Measurements from ENCODE around the gene ADGRD1. TPM values are rescaled to one million over a fixed set of nuclear protein-coding genes. Genes with fewer than 3 reads are reported as not detected.

The ADGRD1 gene
- total RNA-seq, 2 experiments from 2014 or later, result 0.27 to 0.65 TPM

DNA sequence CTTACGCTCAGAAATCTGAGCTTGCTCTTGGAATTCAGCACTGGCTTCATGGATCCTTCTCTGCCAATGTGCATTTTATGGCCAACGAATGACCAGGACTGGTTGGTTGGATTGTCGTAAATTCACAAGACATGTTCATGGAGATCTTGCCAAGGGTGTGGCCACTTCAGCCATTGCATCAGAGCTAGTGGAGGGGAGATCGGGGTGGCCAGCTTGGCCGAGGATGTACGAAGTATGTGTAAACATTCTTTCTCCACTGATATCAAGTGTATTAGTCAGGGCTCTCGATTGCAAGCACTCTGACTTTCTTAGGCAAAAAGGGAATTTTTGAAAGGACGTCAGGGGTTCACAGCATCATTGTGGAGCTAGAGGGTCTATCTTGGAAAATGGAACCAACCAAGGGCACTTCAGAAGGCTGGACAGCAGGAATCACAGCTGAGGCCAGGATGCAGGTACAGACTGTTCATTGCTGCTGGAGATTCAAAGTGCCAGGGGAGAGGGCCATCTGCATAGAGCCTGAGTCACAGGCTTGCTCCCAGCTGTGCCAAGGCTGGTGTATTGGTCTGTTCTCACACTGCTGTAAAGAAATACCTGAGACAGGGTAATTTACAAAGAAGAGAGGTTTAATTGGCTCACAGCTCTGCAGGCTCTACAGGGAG lies 32.9 kb upstream of the ADGRD1 start:
- intact Hi-C loops (cut with micrococcal nuclease), result no loop called here
- Mint-ChIP-seq H3K9me3 (no peaks in the 10 kb centered on the region), H3K36me3 (ENCODE audit: low read depth) (no peaks in the 10 kb centered on the region), H3K4me1 (ENCODE audit: low read depth) (no peaks in the 10 kb centered on the region), H3K27ac (no peak overlapping the region), H3K27me3 (peaks cover 46% of the 10 kb centered on the region), H3K4me3 (no peak overlapping the region)
- DNase-seq, result no peak
- no peak for ATAC-seq
- POLR2A ChIA-PET, result no interaction called here
- no peak for TF ChIP-seq CTCF (IDR thresholded peaks at IDR 0.05)
- CTCF ChIA-PET, result no interaction called here

DNA sequence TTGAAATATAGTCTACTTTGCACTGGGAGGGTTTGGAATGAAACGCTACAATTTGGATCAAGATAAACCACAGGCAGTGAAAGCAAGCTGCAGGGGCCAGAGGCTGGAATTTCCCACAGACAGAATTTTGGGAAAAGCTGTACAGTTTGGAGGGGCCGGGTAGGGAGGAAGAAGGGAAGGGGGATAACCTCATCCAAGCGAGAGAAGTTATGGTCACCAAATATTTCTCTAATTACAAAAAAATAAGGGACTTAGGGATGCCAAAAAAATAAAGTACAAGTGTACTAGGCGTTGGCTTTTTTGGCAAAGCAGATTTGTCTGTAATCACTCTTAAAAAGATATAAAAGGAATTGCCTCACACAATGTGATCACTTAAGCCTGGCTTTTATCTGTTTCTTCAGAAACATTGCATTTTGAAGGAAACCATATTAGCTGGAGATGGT lies 31.2 kb upstream of the ADGRD1 start:
- H3K4me1 Mint-ChIP-seq (ENCODE audit: low read depth), result no peaks in the 10 kb centered on the region
- DNase-seq (no peak), ATAC-seq (no peak)

DNA sequence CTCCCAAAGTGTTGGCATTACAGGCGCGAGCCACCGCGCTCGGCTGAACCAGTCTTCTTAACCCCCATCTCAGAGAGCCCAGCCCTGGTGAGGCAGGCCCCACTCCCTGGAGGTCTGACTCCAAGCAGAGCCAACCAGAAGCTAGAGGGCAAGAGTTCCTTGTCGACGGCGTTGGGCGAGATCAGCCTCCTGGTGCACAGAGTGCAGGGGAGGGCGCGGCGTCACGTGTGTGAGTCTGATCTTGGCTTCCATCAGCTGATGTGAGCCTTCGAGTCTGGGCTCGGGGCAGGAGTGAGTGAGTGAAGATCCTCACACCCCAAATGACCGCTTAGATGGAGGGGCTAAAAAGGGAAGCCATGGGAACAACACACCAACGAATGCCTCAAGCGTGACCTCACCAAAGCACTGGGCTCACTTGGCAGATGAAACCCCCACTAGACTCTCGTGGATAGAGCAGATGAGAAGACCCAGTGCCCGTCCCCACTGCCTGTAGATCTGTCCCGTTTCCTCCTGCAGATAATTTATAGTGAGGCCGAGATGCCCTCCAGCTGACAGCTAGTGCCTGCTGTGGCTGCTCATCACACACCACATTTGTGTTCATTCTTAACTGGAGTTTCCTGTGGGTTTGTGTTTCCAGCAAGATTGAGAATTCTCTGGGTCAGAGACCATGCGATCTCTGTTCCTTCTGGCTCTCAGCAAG lies 28.6 kb upstream of the ADGRD1 start:
- TF ChIP-seq CTCF (IDR thresholded peaks at IDR 0.05), result no peak
- ChIA-PET POLR2A (no interaction called here), CTCF (no interaction called here)
- no peak overlapping the region for H3K27ac Mint-ChIP-seq
- peaks cover 36% of the 10 kb centered on the region for H3K27me3 Mint-ChIP-seq
- ATAC-seq, result no peak
- no peaks in the 10 kb centered on the region for H3K4me1 Mint-ChIP-seq (ENCODE audit: low read depth)
- intact Hi-C loops (cut with micrococcal nuclease), result no loop called here
- H3K36me3 Mint-ChIP-seq (ENCODE audit: low read depth), result no peaks in the 10 kb centered on the region
- no peak overlapping the region for H3K4me3 Mint-ChIP-seq
- DNase-seq, result no peak
- no peaks in the 10 kb centered on the region for H3K9me3 Mint-ChIP-seq

More for the DNA sequence above, 31.2 kb upstream of the ADGRD1 start:
- TF ChIP-seq CTCF (IDR thresholded peaks at IDR 0.05), result no peak
- intact Hi-C loops (cut with micrococcal nuclease), result no loop called here
- no peak overlapping the region for H3K4me3 Mint-ChIP-seq
- no peaks in the 10 kb centered on the region for H3K36me3 Mint-ChIP-seq (ENCODE audit: low read depth)
- peaks cover 41% of the 10 kb centered on the region for H3K27me3 Mint-ChIP-seq
- H3K9me3 Mint-ChIP-seq, result no peaks in the 10 kb centered on the region
- ChIA-PET POLR2A (no interaction called here), CTCF (no interaction called here)
- H3K27ac Mint-ChIP-seq, result no peak overlapping the region

DNA sequence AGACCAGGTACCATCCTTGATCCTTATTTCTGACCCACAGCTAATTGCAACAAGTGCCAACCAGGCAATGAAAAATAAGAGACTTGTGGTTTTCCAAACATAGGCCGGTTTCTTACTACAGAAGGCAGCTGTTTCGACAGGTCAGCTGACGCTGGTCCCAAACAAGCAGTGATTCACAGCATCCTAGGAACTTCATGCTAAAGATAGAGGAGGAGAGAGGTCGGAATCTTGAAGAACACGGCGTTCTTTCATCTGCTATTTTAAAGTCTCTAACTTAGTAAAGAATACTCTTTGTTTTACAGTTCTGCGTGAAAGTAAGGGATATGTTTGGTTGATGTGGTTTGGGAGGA lies 28.1 kb upstream of the ADGRD1 start:
- ChIA-PET POLR2A (no interaction called here), CTCF (no interaction called here)
- Mint-ChIP-seq H3K4me3 (no peak overlapping the region), H3K27ac (no peak overlapping the region), H3K4me1 (ENCODE audit: low read depth) (no peaks in the 10 kb centered on the region), H3K9me3 (no peaks in the 10 kb centered on the region), H3K27me3 (peaks cover 35% of the 10 kb centered on the region), H3K36me3 (ENCODE audit: low read depth) (no peaks in the 10 kb centered on the region)
- intact Hi-C loops (cut with micrococcal nuclease), result no loop called here
- no peak for DNase-seq
- ATAC-seq, result no peak
- no peak for TF ChIP-seq CTCF (IDR thresholded peaks at IDR 0.05)

DNA sequence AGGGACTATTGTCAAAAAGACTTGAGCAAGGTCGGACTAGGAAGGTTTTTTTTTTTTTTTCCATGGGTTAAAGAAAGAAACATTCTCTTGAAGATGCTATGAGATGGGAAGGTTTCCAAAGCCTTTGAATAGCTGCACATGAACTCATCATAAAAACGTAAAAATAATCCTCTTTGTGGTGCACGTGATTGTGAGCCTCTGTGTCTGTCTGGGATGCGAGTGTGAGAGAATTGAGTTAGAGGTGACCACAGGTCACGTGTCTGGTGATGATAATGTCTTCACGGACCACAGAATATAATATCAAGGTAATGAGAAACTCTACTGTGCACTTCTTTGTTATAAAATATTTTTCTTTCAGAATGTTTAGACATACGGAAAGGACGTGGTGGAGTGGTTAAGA lies 24.3 kb upstream of the ADGRD1 start:
- no peak for TF ChIP-seq CTCF (IDR thresholded peaks at IDR 0.05)
- POLR2A ChIA-PET, result no interaction called here
- H3K9me3 Mint-ChIP-seq, result no peaks in the 10 kb centered on the region
- DNase-seq (no peak), ATAC-seq (no peak)
- H3K4me1 Mint-ChIP-seq (ENCODE audit: low read depth), result no peaks in the 10 kb centered on the region
- no peaks in the 10 kb centered on the region for H3K36me3 Mint-ChIP-seq (ENCODE audit: low read depth)
- no peak overlapping the region for H3K27ac Mint-ChIP-seq
- H3K4me3 Mint-ChIP-seq, result no peak overlapping the region
- intact Hi-C loops (cut with micrococcal nuclease), result no loop called here
- CTCF ChIA-PET, result no interaction called here
- H3K27me3 Mint-ChIP-seq, result peaks cover 39% of the 10 kb centered on the region
